Loucy (cell line): Measurements from ENCODE around the gene EPS8L3.

ENCODE experiments used
- H2AFZ ChIP-seq: fragments of 200-600 bp; sonication (generic); 2 replicates; pipeline ENCODE4 v1.6.0; 2016; ENCODE audit warnings: antibody characterized with exemption, mild to moderate bottlenecking, low read length, moderate library complexity
- H3F3A ChIP-seq: fragments of 200-600 bp; 2 replicates; pipeline ENCODE4 v1.6.0; 2016; ENCODE audit warnings: antibody characterized with exemption, low read depth, mild to moderate bottlenecking
- H3K27me3 ChIP-seq: fragments of 200-600 bp; sonication (generic); 2 replicates; pipeline ENCODE4 v1.6.1; 2014; ENCODE audit warnings: low read length, mild to moderate bottlenecking; ENCODE audit not compliant: insufficient read depth, poor library complexity, severe bottlenecking
- H3K36me3 ChIP-seq: fragments of 200-600 bp; sonication (generic); 2 replicates; pipeline ENCODE4 v1.6.1; 2016; ENCODE audit warnings: low read length; ENCODE audit not compliant: insufficient read depth
- H3K4me1 ChIP-seq: fragments of 200-600 bp; sonication (generic); 2 replicates; pipeline ENCODE4 v1.5.1; 2014; ENCODE audit warnings: low read length, mild to moderate bottlenecking; ENCODE audit not compliant: insufficient read depth, poor library complexity, severe bottlenecking
- H3K4me2 ChIP-seq: fragments of 200-600 bp; sonication (generic); 2 replicates; pipeline ENCODE4 v1.6.0; 2014; ENCODE audit warnings: antibody characterized with exemption, low read length, low read depth, mild to moderate bottlenecking; ENCODE audit not compliant: poor library complexity, severe bottlenecking
- H3K4me3 ChIP-seq: fragments of 200-600 bp; sonication (generic); 2 replicates; pipeline ENCODE4 v1.5.1; 2014; ENCODE audit warnings: low read length, mild to moderate bottlenecking, mixed read lengths; ENCODE audit not compliant: poor library complexity, severe bottlenecking
- H3K79me2 ChIP-seq: fragments of 200-600 bp; sonication (generic); 2 replicates; pipeline ENCODE4 v1.6.1; 2014; ENCODE audit warnings: low read length; ENCODE audit not compliant: insufficient read depth
- H3K9ac ChIP-seq: fragments of 200-600 bp; sonication (generic); 2 replicates; pipeline ENCODE4 v1.6.0; 2014; ENCODE audit warnings: mild to moderate bottlenecking, low read depth, low read length, moderate library complexity; ENCODE audit not compliant: poor library complexity, severe bottlenecking
- H3K9me2 ChIP-seq: fragments of 200-600 bp; sonication (generic); replicated peaks from 2 replicates; pipeline ENCODE4 v1.6.1; 2016; ENCODE audit warnings: low read depth, low read length, mixed read lengths
- H3K9me3 ChIP-seq: fragments of 200-600 bp; sonication (generic); 2 replicates; pipeline ENCODE4 v1.6.1; 2014; ENCODE audit warnings: mild to moderate bottlenecking, antibody characterized with exemption, low read length, low read depth; ENCODE audit not compliant: insufficient read depth
- H4K20me1 ChIP-seq: fragments of 200-600 bp; sonication (generic); 2 replicates; pipeline ENCODE4 v1.6.0; 2014; ENCODE audit warnings: antibody characterized with exemption, low read length, mild to moderate bottlenecking; ENCODE audit not compliant: insufficient read depth, poor library complexity, severe bottlenecking
- CTCF ChIP-seq: fragments of 200-600 bp; sonication (generic); conservative IDR thresholded peaks from 2 replicates; pipeline ENCODE4 v1.5.1; 2014; ENCODE audit warnings: mild to moderate bottlenecking, antibody characterized with exemption, low read length
- EZH2phosphoT487 ChIP-seq: fragments of 200-600 bp; IDR thresholded peaks from 2 replicates; pipeline ENCODE4 v1.6.1; 2018; ENCODE audit warnings: antibody characterized with exemption, mild to moderate bottlenecking, moderate library complexity, borderline replicate concordance

EPS8L3 gene

GRCh38 chr1:109763646-109764415 is at the start of gene EPS8L3:
Gene EPS8L3 (minus strand): TSS chr1:109763923. CDS start chr1:109761749, 2,174 bp downstream.
- Histone ChIP-seq H4K20me1 (no peaks in the 10 kb centered on the region), H2AFZ (peak within 1 kb of the TSS; percentile 53), H3K9me3 (no peaks in the 10 kb centered on the region), H3F3A (no peaks in the 10 kb centered on the region), H3K4me3 (no peak within 1 kb of the TSS), H3K9ac (peak within 1 kb of the TSS; percentile 9), H3K36me3 (no peaks in the 10 kb centered on the region), H3K9me2 (no peaks in the 10 kb centered on the region), H3K4me2 (peak within 1 kb of the TSS; percentile 5), H3K27me3 (no peaks in the 10 kb centered on the region), H3K4me1 (peaks cover 17% of the 10 kb centered on the region), H3K79me2 (no peaks in the 10 kb centered on the region)
- TF ChIP-seq EZH2phosphoT487 (no peak), CTCF (no peak)

GRCh38 chr1:109812691-109813393 is 49.1 kb upstream of the EPS8L3 start:
- Histone ChIP-seq H2AFZ (no peak overlapping the region), H3K4me3 (no peak overlapping the region), H3F3A (peaks cover 24% of the 10 kb centered on the region), H3K79me2 (no peaks in the 10 kb centered on the region), H3K4me1 (peaks cover 82% of the 10 kb centered on the region), H3K4me2 (no peak overlapping the region), H3K9me3 (0 out of 2 replicates have a peak, but pooled peaks cover 3% of the 10 kb centered on the region), H3K9ac (peak overlapping the region; percentile 85), H3K36me3 (no peaks in the 10 kb centered on the region), H3K9me2 (no peaks in the 10 kb centered on the region), H3K27me3 (no peaks in the 10 kb centered on the region), H4K20me1 (no peaks in the 10 kb centered on the region)
- TF ChIP-seq EZH2phosphoT487 (no peak), CTCF (no peak)

- H3K27me3 ChIP-seq: no peaks in the 10 kb centered on the region
These were observed 45.0 kb upstream of the EPS8L3 start for GRCh38 chr1:109808703-109809102.

More at GRCh38 chr1:109808703-109809102, 45.0 kb upstream of the EPS8L3 start:
- H3K9me3 ChIP-seq: no peaks in the 10 kb centered on the region
- H3F3A ChIP-seq: peaks cover under 1% of the 10 kb centered on the region; the same call in 1 of the 2 replicates
- H3K36me3 ChIP-seq: no peaks in the 10 kb centered on the region
- H4K20me1 ChIP-seq: no peaks in the 10 kb centered on the region
- H2AFZ ChIP-seq: no peak overlapping the region
- peak overlapping the region; percentile 67 for H3K9ac ChIP-seq
- peak overlapping the region; percentile 36 for H3K4me3 ChIP-seq
- TF ChIP-seq EZH2phosphoT487 (no peak), CTCF (peak; percentile 34)
- H3K79me2 ChIP-seq: peaks cover 15% of the 10 kb centered on the region; the same call in 1 of the 2 replicates
- no peaks in the 10 kb centered on the region for H3K9me2 ChIP-seq
- H3K4me1 ChIP-seq: peaks cover 79% of the 10 kb centered on the region
- peak overlapping the region; percentile 49 for H3K4me2 ChIP-seq
